ENCODE data around the gene ARHGDIB.

DNA sequence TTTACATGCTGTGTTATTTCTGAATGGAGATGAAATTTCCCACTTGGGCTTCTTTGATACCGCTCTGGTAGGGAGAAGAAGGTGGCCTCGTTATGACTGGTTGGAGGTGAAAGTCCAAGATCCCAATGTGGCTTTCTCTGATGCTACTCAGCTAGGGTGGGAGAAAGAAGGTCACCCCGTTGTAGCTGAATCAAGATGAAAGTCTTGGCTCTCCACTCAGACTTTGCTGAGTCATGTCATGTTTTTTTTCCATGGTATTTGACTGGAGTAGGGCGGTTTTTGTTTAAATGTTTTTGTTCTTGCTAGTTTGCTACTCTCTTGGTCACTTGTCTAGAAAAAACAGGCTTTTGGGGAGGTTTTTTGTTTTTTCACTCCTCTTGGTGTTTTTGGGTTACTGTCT is 9.1 kb upstream of the ARHGDIB start:
- TF ChIP-seq EZH2phosphoT487 (IDR thresholded peaks at IDR 0.05; ENCODE audit: borderline replicate concordance, low read depth, low read length) = no peak
- TF ChIP-seq, protein P1, sequence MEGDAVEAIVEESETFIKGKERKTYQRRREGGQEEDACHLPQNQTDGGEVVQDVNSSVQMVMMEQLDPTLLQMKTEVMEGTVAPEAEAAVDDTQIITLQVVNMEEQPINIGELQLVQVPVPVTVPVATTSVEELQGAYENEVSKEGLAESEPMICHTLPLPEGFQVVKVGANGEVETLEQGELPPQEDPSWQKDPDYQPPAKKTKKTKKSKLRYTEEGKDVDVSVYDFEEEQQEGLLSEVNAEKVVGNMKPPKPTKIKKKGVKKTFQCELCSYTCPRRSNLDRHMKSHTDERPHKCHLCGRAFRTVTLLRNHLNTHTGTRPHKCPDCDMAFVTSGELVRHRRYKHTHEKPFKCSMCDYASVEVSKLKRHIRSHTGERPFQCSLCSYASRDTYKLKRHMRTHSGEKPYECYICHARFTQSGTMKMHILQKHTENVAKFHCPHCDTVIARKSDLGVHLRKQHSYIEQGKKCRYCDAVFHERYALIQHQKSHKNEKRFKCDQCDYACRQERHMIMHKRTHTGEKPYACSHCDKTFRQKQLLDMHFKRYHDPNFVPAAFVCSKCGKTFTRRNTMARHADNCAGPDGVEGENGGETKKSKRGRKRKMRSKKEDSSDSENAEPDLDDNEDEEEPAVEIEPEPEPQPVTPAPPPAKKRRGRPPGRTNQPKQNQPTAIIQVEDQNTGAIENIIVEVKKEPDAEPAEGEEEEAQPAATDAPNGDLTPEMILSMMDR (conservative IDR thresholded peaks at IDR 0.05; ENCODE audit: low read length) = no peak

Data from OCI-LY7 (cell line).